HUDEP-2 (cell line): ENCODE data around the gene SNRNP200.

Experiments
- DNase-seq, 76 experiments: peaks; one replicate each; lab custom pipeline; 2025; ENCODE audit not compliant: unreplicated experiment in 76 of 76; lab: John Stamatoyannopoulos, UW

The SNRNP200 gene

DNA sequence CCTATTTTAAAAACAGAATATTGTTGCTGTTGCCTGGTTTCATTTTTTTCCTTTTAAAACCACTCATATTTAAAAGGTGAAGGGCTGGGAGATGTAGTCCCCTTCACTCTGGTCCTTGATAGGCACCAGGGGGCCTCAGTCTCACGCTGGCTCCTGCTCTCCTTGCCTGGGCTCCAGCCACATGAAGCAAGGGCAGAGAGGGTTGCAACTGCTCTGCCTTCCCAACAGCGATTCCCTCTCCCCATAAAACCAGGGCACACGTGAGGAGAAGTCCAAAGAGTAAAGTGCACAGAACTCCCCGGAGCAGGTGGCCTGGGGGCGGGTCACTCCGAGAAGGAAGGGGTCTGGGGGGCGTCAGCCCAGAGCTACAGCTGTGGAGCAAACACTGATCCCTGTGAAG lies 52.3 kb downstream of the SNRNP200 start:
- DNase-seq = no peak

GRCh38 chr2:96252526-96252925 lies 52.8 kb downstream of the SNRNP200 start:
- DNase-seq = no peak

- DNase-seq = no peak
Observed at GRCh38 chr2:96251721-96252292, 53.5 kb downstream of the SNRNP200 start.

- no peak for DNase-seq
Observed at GRCh38 chr2:96250188-96250587, 55.2 kb downstream of the SNRNP200 start.

GRCh38 chr2:96249654-96250053 lies 55.7 kb downstream of the SNRNP200 start:
- DNase-seq = no peak

GRCh38 chr2:96248624-96249023 lies 56.7 kb downstream of the SNRNP200 start:
- no peak for DNase-seq

DNA sequence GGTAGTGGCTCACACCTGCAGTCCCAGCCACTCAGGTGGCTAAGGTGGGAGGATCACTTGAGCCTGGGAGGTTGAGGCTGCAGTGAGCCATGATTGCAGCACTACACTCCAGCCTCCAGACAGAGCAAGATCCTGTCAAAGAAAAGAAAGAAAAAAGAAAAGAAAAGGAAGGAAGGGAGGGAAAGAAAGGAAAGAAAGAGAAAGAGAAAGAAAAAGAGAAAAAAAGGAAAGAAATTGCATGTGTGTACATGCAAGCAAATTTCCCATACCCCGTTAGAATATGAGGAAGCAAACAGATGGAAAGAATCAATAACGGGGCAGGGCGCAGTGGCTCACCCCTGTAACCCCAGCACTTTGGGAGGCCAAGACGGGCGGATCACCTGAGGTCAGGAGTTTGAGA lies 57.5 kb downstream of the SNRNP200 start:
- no peak for DNase-seq

DNA sequence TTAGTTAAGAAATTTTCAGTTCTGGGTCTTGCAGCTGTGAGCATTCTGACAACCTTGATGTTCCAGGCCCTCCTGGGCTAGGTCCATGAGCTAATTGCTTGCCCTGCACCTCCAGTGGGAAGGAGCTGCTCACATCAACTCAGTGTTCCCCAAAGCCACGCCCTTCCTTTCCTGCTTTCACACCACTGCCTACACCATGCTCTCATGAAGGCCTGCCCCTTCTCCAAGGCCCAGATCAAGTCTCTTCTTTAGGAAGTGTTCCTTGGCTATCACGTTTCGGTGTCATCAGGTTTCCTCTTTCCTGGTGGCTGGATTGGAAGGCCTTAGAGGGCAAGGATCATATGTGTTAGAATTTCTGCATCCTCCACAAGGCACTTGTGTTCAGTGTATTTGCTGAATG lies 58.3 kb downstream of the SNRNP200 start:
- no peak for DNase-seq

- no peak for DNase-seq
Observed at GRCh38 chr2:96245609-96246390, 59.5 kb downstream of the SNRNP200 start.

DNA sequence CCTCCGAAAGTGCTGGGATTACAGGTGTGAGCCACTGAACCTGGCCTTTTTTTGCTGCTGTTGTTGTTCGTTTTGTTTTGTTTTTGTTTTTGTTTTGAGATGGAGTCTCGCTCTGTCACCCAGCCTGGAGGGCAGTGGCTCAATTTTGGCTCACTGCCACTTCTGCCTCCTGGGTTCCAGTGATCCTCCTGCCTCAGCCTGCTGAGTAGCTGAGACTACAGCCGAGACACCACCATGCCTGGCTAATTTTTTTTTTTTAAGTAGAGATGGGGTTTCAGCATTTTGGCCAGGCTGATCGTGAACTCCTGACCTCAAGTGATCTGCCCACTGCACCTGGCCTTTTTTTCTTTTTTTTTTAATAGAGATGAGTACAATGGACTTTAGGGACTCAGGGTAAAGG lies 61.5 kb downstream of the SNRNP200 start:
- no peak for DNase-seq

- peak in 2 of 76 experiments; percentile 6 to 8 for DNase-seq
Observed at GRCh38 chr2:96241900-96242611, 63.3 kb downstream of the SNRNP200 start.

GRCh38 chr2:96241227-96241626 lies 64.1 kb downstream of the SNRNP200 start:
- DNase-seq = no peak

DNA sequence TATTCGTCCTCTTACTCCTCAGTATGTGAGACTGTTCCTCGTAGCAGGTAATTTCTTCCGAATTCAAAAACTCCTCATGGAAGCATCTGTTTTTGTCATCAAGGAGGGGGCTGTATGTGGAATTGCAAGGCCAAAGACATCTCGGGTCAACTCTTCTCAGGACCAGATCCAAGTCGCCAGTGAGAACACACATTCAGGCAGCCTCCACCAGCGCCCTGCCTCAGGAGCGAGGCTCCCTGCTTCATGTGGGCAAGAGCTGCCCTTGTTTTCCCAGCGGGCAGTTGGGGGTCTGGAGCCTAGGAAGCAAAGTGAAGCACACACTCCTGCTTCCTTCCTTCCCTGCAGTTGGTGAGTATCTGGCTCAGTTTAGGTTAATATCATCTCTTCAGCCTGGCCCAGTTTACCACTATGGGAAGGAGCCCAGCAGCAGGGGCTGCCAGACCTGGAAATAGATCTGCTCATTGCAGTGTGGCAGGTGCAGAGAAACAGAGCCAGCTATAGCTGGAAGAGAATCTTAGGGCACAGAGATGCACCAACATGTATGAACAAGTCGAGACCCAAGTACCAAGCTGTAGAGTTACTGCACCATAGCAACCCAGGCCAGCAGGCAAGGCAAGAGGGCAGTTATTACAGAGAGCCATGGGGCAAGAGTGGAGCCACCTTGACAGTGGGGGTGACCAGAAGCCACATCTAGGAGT lies 64.9 kb downstream of the SNRNP200 start:
- no peak for DNase-seq

GRCh38 chr2:96239745-96240264 lies 65.5 kb downstream of the SNRNP200 start:
- DNase-seq = no peak

- DNase-seq = no peak
Observed at GRCh38 chr2:96239091-96239490, 66.3 kb downstream of the SNRNP200 start.

DNA sequence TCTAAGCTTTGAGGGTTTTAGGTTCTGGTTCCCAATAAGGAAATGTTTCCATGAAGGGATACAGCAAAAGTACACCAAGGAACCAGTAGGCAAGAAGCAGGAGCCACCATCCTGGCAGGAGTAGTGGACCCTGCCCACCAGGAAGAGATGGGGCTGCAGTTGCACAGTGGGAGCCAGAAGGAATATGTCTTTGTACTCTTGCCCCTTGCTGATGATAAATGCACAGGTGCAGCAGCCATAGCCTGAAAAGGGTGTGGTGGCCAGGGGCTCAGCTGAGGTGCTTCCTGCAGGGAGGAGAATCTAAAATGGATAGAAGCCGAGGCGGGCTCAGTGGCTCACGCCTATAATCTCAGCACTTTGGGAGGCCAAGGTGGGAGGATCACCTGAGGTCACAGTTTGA lies 67.1 kb downstream of the SNRNP200 start:
- no peak for DNase-seq

DNA sequence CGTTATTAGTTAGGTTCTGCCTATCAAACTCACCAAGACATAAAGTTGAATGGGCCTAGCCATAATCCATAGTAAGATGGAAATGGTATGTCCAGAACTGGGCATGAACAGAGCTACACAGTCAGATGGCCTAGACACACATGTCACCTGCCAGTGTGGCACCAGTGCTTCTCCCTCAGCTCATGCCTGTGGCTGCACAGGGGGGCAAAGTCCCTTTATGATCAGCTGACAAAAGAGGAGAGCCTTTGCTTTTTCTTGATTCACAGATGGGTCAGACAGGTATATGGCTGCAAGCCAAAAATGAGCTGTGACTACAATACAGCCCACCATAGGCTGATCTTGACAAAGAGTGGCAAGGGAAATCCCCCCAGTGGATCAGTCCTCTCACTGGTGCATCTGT lies 68.5 kb downstream of the SNRNP200 start:
- DNase-seq = no peak

GRCh38 chr2:96233880-96234316 lies 71.4 kb downstream of the SNRNP200 start:
- DNase-seq = no peak

DNA sequence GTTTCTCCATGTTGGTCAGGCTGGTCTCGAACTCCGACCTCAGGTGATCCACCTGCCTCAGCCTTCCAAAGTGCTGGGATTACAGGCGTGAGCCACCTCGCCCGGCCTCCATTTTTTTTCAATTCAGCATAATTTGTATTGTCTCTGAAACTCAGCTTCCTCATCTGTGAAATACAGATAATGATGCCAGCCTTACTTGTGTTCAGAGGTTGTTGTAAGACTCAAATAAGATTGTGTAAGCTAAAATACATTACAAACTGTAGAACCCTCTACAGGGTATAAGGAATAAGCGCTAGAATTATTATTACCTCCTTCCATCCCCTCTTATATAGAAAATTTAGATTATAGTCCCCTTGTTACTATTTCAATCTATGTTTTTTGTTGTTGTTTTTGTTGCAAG lies 71.9 kb downstream of the SNRNP200 start:
- no peak for DNase-seq

DNA sequence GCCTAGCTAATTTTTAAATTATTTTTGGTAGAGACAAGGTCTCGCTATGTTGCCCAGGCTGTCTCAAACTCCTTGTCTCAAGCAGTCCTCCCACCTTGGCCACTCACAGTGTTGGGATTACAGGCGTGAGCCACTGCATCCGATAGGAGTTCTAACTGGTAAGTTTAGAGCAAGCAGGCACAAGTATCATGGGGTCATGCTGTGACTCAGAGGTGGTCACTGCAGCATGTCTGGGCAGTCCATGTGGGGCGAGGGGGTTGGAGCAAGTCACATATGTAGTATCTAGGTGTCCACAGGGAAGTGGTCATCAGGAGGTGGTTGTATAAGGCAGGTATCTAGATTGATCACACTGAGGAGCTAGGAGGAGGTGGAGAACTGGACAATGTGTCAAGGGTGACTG lies 74.0 kb downstream of the SNRNP200 start:
- no peak for DNase-seq

- peak in 3 of 76 experiments; percentile 5 to 29 (median 9) for DNase-seq
Observed at GRCh38 chr2:96225016-96225533, 80.3 kb downstream of the SNRNP200 start.
